ENCODE data around the gene NRF1.

The NRF1 gene

GRCh38 chr7:129740574-129741410, 129.3 kb downstream of the NRF1 start:
- no peak for DNase-seq (ENCODE audit: low read depth in 2 of 2)

DNA sequence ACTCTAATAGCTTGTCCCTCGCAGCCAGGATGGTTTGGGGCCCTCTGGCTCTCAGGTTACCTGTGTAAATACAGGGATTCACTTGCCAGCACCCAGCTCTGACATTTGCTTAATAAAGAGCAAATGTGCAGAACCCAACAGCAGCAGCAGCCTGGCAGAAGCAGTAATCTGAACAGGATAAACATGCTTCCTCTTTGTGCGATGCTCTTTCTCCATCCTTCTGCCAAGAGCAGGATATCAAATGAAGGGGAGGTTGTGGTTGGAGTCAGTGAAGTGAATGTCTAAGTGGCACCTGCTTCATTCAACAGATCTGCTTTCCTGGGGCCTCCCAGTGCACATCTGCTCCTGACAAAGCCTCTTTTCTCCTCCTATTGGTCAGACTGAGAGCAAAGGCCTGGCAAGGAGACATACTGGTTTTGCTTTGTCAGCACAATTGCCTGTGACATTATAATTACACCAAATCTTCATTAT, 130.3 kb downstream of the NRF1 start:
- DNase-seq (ENCODE audit: low read depth in 2 of 2) = no peak

GRCh38 chr7:129742256-129742655, 130.7 kb downstream of the NRF1 start:
- no peak for DNase-seq (ENCODE audit: low read depth in 2 of 2)

GRCh38 chr7:129746857-129747529, 135.5 kb downstream of the NRF1 start:
- no peak for DNase-seq (ENCODE audit: low read depth in 2 of 2)

DNA sequence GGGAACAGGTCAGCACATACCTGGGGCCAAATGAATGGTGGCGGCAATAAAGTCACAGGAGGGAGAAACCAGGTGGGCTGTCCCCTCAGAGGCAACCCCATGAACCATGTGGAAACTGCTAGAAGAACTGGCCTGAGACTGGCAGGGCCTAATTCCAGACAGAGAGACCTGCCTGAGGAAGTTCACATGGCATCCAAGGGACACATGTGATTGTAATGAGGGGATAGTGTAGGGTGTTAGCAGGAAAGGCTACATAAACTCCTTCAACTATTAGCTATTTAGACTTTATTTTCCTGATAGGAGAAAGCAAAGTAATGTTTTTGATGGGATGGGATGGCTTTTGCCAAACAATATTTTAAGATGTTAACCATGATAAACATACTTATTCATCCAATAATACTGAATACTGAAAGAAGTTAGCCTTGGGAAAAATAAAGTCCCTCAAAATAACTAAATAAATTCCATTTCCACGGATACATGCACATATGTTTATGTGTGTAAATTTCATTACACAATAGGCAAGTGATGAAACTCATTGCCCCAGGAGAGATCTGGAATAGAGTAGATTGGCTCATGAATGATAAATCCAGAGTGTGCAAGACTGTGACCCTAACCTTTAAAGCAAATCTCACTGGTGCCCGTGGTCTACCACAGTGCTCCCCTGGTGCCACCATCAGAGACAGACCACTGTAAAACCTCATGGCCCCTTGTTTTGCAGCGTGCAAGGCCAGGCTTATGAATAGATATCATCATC, 137.0 kb downstream of the NRF1 start:
- no peak for DNase-seq (ENCODE audit: low read depth in 2 of 2)

- DNase-seq (ENCODE audit: low read depth in 2 of 2) = no peak
Measured at GRCh38 chr7:129750091-129750490, 138.6 kb downstream of the NRF1 start.

GRCh38 chr7:129750501-129750900, 139.0 kb downstream of the NRF1 start:
- no peak for DNase-seq (ENCODE audit: low read depth in 2 of 2)

- no peak for DNase-seq (ENCODE audit: low read depth in 2 of 2)
Measured at GRCh38 chr7:129751916-129752315, 140.4 kb downstream of the NRF1 start.

DNA sequence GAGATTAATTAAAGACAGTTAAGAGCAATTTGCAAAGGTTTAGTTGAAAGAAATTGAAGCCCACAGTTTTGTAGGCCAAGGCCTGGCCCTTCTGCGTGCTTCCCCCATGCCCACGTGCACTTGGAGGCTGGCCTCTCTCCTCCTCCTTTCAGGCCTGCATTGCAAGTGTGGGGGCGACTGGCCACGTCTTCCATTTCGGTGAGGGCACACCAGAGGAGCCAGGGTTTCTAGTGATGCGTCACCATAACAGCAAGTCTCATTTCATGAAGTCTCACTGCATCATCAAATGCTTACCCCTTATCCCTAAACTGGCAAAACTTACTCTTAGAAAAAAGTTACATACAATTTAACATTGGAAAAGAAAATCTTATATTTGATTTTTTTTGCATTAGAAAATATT, 141.2 kb downstream of the NRF1 start:
- no peak for DNase-seq (ENCODE audit: low read depth in 2 of 2)

GRCh38 chr7:129754406-129754805, 142.9 kb downstream of the NRF1 start:
- DNase-seq (ENCODE audit: low read depth in 2 of 2) = no peak

DNA sequence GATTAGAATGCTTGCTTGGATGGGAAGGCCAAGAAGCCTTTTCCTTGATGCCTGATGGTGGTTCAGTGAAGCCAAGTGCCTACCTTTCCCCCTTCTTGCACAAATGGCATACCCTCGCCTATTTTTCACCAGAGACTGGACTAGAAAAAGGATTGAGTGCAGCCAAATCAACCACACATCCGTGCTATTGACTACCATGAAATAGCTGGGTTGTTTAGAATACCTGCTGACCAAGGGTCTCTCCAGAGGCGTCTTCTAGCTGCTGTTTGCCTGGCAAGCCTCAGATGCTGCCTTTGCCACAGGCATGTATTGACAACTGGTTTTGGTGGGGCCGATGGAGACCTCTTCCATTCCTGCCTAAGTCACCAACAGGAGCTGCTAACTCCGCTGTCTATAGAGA, 146.5 kb downstream of the NRF1 start:
- DNase-seq (ENCODE audit: low read depth in 2 of 2) = no peak

GRCh38 chr7:129762387-129762969, 151.0 kb downstream of the NRF1 start:
- DNase-seq (ENCODE audit: low read depth in 2 of 2) = no peak

DNA sequence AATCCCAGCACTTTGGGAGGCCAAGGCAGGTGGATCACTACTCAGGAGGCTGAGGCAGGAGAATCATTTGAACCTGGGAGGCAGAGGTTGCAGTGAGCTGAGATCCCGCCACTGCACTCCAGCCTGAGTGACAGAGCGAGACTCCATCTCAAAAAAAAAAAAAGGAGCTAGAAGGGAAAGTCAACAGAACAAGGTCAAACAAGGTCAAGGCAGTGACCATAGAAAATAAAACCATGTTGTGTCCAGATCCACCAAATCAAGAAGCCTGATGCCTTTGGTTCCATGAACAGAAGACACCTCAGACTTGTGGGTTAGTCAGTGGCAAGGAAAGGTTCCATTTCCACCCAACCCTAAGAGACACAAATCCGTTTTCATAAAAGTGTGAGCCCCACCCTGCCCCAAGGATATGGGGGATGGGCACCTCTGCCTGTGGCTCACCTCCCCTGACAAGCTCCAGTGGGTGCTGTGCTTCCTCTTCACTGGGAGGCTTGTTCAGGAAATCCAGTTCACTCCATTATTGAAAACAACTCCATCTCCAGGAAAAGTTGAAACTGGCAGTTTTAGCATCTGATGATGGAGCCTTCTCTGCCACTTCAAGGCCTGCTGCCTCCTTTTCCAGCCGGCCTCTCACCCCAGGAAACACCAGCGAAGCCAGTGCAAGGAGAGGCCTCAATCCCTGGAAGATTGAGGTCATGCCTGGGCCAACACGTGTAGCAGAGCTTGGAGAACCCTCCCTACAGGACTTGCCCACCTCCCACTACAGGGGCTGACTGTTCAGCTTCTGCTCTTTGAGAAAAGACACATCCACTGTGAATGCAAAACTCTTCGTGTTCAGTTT, 152.9 kb downstream of the NRF1 start:
- DNase-seq (ENCODE audit: low read depth in 2 of 2) = no peak

DNA sequence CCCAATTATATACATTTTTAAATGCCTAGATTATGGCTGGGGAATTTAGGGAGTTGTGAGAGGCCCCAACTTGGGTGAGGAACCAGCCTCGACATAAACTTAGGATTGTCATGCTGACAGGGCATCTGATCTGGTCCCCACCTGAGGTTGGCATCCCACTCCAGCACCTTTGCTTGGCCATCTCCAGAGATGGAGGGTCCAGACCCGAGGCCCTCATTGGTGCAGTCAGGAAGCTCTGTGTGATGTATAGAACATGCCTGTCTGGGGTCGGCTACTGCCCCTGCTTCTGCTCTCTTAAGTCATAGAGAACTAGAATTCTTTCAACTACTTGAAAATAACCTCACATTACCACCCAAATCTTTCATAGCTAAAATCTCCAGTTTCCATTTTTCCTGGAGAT, 153.8 kb downstream of the NRF1 start:
- no peak for DNase-seq (ENCODE audit: low read depth in 2 of 2)

GRCh38 chr7:129767120-129768015, 155.8 kb downstream of the NRF1 start:
- DNase-seq (ENCODE audit: low read depth in 2 of 2) = no peak

DNA sequence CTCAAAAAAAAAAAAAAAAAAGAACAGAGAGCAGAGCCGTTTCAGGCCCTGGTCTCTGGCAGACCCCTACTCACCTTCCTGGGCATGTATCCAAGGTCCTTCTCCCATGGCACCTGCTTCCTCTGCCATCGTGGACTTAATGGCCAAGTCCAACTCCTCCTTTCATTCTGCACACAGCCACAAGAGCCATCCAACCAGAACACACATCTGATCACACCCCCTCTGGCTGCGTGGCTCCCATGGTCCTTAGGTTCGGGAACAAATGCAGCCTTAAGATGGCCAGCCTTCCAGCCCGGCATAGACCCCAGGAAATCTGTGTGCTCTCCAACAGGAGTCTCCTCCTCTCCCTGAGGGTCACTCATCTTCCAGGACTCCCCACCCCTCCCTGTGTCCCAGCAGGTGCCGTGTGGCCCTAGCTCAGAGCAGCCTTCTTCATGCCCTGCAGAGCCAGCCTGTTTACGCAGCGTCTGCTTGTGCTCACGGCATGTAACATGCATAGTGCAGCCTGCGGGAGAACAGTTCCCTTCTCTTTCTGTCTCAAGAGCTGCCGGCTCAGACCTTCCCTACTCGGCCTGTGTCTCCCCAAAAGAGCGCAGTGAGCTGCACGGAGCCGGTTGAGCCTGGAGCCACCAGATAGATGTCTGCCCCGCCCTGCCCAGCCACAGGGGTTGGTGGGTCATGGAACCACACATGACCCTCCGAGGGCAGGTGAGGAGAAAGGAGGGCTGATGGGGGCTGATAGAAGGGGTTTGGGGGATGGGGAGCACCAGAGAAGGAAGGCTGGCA, 157.3 kb downstream of the NRF1 start:
- DNase-seq (ENCODE audit: low read depth in 2 of 2) = no peak

DNA sequence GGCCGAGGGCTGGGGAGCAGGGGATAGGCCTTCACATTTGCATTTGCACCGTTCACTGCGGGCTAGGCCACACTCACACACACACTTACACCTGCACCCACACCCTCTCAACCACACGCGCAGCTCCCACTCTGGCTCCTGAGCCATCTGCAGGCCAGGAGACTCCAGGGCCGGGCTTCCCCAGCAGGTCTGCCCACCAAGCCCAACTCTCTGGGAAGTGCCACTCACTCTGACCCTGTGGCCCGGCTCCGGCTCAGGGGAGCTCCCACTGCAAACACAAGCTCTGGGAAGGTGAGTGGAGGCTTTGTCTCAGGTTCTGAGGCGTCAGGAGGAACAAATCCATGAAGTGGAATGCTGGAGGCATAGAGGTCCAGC, 157.9 kb downstream of the NRF1 start:
- DNase-seq (ENCODE audit: low read depth in 2 of 2) = no peak

- no peak for DNase-seq (ENCODE audit: low read depth in 2 of 2)
Measured at GRCh38 chr7:129769866-129770808, 158.6 kb downstream of the NRF1 start.

Data from stimulated activated CD8-positive, alpha-beta memory T cell treated with anti-CD3 and anti-CD28 coated beads, Interleukin-2, amount 100 ng/mL, for 1 hour (primary cell).